Right lobe of liver (tissue), 6 donors: ENCODE data around the gene GBGT1. TPM values are rescaled to one million over a fixed set of nuclear protein-coding genes. Genes with fewer than 3 reads are reported as not detected.
A peak's percentile ranks its signal among the peaks of the same experiment; 100 is the strongest.

Source experiments
- ATAC-seq, 4 donors: fragments of 200-7000 bp; cut with Tn5 transposase; one replicate each; pipeline ENCODE4 v1.9.1; 2020; ENCODE audit warnings: mild to moderate bottlenecking in 4 of 4, moderate library complexity in 4 of 4
- DNase-seq, 3 donors: peaks; one replicate each; pipeline ENCODE4 v3.0.0-alpha.2; 2020
- H3K27ac ChIP-seq, 3 donors: fragments of 200-600 bp; one replicate each; pipeline ENCODE4 v1.8.0; 2022
- H3K27me3 ChIP-seq, 2 donors: fragments of 200-600 bp; one replicate each; pipeline ENCODE4 v1.8.0; 2022
- H3K36me3 ChIP-seq, 4 donors: fragments of 200-600 bp; sonication (generic) in 1 of 4; one replicate each; pipeline versions ENCODE4 v1.5.1 to v1.8.0; 2017 to 2022; ENCODE audit warnings: control low read depth in 1 of 4
- H3K4me1 ChIP-seq, 4 donors: fragments of 200-600 bp; sonication (generic) in 1 of 4; one replicate each; pipeline versions ENCODE4 v1.5.1 to v1.8.0; 2017 to 2022; ENCODE audit warnings: control low read depth in 1 of 4
- H3K4me3 ChIP-seq, 3 donors: fragments of 200-600 bp; one replicate each; pipeline ENCODE4 v1.8.0; 2022
- H3K9me3 ChIP-seq, 4 donors: fragments of 200-600 bp; sonication (generic) in 1 of 4; one replicate each; pipeline versions ENCODE4 v1.5.1 to v1.8.0; 2017 to 2022; ENCODE audit warnings: control low read depth in 1 of 4
- POLR2A ChIP-seq: fragments of 450-650 bp; IDR thresholded peaks from one replicate; pipeline ENCODE4 v1.6.1; 2017; ENCODE audit warnings: antibody characterized with exemption, mild to moderate bottlenecking
- WGBS: methylation state at CpG from one replicate; pipeline ENCODE4 v1.1.6; 2018; ENCODE audit warnings: low coverage, low lambda C conversion rate; ENCODE audit not compliant: insufficient coverage; ENCODE audit errors: missing lambda C conversion rate; 5-methylcytosine and 5-hydroxymethylcytosine counted together
- intact Hi-C, 2 donors: fragments of 100-400 bp; cut with DNase I; formaldehyde crosslinking; loops; one replicate each; pipeline versions ENCODE4 v1.11.2 to v1.14.1; 2022
- total RNA-seq, 6 experiments: library from RNA; depleted of rRNA in 2 of 6; stranded (reverse); fragments of >200 nt in 2 of 6; fragmentation: NEBNext Ultra II Directional in 3 of 6; extraction: Animal tissue kit (Norgen Biotek cat#: 25700) in 3 of 6; gene quantifications; one replicate each; pipeline versions ENCODE4 v1.1.0 to v1.2.4, GENCODE V29; 2016 to 2023
- TF ChIP-seq, protein P1 (sequence below), 4 donors: fragments of 200-600 bp in 3 of 4; fragments of 450-650 bp in 1 of 4; IDR thresholded peaks; one replicate each; pipeline versions ENCODE4 v1.5.1 to v1.8.0; 2016 to 2022; ENCODE audit warnings: antibody characterized with exemption in 4 of 4, mild to moderate bottlenecking in 2 of 4
- donor health status: DM: no; HTN: yes; CAD: no.
- donor health status: DM: no; HTN: no; CAD: no.
- donor health status: DM: no; HTN: no; CAD: no.
- donor health status: DM: no; HTN: yes; CAD: no.
- donor health status: DM: no; HTN: yes; CAD: no.

GBGT1 gene
- total RNA-seq, 6 experiments from 2014 or later = 0.68 to 3.7 (median 1.9) TPM

DNA sequence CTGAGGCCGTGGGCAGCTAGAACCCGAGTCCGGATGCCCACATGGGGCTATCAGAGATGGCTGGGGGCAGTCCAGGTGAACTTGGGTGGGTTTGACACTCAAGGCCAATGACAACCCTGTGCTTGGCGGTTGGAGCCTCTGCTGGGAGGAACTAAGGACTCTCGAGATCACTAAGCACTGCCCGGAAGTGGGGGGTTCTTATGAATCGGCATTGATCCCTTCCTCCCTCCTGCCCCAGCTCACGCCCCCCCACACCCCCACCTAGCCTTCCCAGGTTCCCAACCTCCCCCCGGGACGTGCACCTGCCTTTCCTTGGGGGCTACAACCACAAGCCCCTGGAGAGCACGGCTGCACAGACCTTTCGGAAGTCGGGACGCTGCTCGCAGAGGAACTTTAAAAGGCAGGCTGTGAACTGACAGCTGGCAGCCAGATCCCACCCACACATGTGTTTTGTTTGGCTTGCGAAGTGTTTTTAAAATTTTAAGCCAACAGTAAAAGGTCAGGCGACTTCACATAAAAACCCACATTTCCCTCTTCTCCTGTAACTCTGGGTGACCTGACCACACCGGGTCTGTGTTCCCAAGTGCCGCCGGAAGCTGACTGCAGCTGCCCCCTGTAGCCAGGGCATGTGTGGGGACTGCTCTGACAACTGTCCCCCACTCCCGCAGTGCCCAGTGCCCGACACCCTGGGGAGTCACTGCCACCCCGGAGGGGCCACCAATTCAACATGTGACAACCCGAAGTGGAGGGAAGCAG, 37.6 kb downstream of the GBGT1 start:
- Histone ChIP-seq H3K9me3 (no peaks in the 10 kb centered on the region), H3K27ac (peak overlapping the region; percentile 66 to 79 (median 68)), H3K27me3 (no peaks in the 10 kb centered on the region), H3K4me3 (peak overlapping the region in 2 of 3 donors; percentile 13 to 16), H3K4me1 (peaks cover 2 to 36% (median 17%) of the 10 kb centered on the region in 4 donors), H3K36me3 (no peaks in the 10 kb centered on the region)
- ATAC-seq = peak; percentile 15 to 40 (median 28)
- peak in 2 of 3 donors; percentile 63 to 69 for DNase-seq
- no peak for TF ChIP-seq POLR2A
- TF ChIP-seq, protein P1, sequence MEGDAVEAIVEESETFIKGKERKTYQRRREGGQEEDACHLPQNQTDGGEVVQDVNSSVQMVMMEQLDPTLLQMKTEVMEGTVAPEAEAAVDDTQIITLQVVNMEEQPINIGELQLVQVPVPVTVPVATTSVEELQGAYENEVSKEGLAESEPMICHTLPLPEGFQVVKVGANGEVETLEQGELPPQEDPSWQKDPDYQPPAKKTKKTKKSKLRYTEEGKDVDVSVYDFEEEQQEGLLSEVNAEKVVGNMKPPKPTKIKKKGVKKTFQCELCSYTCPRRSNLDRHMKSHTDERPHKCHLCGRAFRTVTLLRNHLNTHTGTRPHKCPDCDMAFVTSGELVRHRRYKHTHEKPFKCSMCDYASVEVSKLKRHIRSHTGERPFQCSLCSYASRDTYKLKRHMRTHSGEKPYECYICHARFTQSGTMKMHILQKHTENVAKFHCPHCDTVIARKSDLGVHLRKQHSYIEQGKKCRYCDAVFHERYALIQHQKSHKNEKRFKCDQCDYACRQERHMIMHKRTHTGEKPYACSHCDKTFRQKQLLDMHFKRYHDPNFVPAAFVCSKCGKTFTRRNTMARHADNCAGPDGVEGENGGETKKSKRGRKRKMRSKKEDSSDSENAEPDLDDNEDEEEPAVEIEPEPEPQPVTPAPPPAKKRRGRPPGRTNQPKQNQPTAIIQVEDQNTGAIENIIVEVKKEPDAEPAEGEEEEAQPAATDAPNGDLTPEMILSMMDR (IDR thresholded peaks at IDR 0.05) = no peak
- intact Hi-C loops = no loop called here
- 6% methylated on average over 17 of the region's 24 CpGs for WGBS

DNA sequence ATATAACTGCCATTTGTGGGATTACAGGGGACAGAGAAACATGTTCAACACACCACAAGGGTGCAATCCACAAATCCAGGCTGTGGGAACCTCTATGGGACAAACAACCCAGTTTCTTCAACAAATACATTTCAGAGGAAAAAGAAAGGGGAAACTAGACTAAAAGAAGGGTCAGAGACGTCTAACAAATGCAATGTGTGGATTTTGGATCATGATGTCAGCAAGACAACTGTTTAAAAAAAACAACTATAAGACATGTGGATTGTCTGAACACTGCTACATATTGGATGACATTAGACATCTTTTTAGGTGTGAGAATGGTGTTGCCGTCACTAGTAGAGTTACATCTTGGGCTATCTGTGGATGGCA, 38.8 kb downstream of the GBGT1 start:
- Histone ChIP-seq H3K27ac (no peak overlapping the region), H3K36me3 (no peaks in the 10 kb centered on the region), H3K4me3 (no peak overlapping the region), H3K9me3 (no peaks in the 10 kb centered on the region), H3K4me1 (peaks cover 2 to 43% (median 17%) of the 10 kb centered on the region in 4 donors), H3K27me3 (no peaks in the 10 kb centered on the region)
- ATAC-seq (no peak), DNase-seq (no peak)
- TF ChIP-seq, protein P1 (IDR thresholded peaks at IDR 0.05) = no peak
- TF ChIP-seq POLR2A = no peak
- intact Hi-C loops = no loop called here
- WGBS = 94% methylated on average over 2 of the region's 2 CpGs

DNA sequence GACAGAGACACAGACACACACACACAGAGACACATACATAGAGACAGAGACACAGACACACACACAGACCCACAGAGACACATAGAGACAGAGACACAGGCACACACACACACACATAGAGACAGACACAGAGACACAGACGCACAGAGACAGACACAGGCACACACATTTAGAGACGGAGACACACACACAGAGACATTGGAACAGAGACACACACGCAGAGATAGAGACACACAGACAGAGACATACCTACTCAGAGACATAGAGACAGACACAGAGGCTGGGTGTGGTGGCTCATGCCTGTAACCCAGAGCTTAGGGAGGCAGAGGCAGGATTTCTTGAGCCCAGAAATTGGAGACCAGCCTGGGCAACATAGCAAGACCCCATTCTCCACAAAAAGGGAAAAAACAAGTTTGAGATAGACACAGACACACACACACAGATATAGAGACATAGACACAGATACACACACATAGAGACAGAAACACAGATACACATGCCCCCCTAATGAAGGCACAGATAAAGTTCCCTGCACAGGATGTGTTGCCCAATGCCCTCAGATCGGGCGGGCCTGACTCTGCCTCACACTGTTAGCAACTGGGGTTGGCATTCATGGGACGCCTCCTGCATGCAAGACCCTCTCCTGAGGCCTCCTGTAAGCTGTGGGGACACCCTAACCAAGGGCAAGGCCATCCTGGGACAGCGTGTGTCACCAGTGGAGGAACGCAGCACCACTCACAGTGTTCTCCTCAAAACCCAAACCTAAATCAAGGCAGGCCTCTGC, 39.4 kb downstream of the GBGT1 start:
- no peaks in the 10 kb centered on the region for H3K27me3 ChIP-seq
- H3K4me3 ChIP-seq = no peak overlapping the region
- no peak for DNase-seq
- H3K9me3 ChIP-seq = no peaks in the 10 kb centered on the region
- peaks cover 2 to 46% (median 17%) of the 10 kb centered on the region in 4 donors for H3K4me1 ChIP-seq
- intact Hi-C loops = no loop called here
- TF ChIP-seq POLR2A = no peak
- TF ChIP-seq, protein P1 (IDR thresholded peaks at IDR 0.05) = no peak
- WGBS = 100% methylated on average over 2 of the region's 8 CpGs
- no peak for ATAC-seq
- H3K36me3 ChIP-seq = no peaks in the 10 kb centered on the region
- H3K27ac ChIP-seq = no peak overlapping the region

DNA sequence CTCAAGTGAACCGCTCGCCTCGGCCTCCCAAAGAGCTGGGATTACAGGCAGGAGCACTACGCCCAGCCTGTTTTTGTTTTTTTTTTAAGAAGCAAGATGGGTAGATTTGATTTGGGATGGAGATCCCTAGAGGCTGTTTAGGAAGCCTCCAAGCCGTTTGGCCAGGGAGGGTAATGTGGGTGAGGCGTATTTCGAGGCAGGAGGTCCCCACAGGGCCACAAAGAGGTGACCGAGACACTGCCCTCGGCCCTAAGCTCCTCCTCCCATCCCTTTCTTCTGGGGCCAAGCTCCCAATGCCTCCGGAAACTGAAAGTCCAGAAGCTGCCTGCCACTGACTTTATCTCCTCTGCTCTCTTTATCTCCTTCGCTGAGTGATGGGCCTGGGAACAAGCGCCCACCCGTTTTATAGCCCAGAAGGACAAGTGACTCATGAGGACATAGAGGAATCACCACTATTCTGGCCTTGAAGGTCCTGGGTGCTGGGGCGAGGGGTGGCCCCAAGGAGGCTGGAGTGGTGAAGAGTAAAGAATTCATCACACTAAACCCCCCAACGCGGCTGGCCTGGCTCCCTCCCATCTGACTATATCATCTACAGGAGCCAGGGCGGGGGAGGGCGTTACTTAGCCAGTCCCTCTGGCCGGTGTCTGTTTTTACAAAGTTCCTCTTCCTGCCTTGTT, 40.6 kb downstream of the GBGT1 start:
- Histone ChIP-seq H3K9me3 (no peaks in the 10 kb centered on the region), H3K36me3 (no peaks in the 10 kb centered on the region), H3K27ac (peak overlapping the region in 2 of 3 donors; percentile 12 to 43), H3K4me1 (peaks cover 2 to 44% (median 16%) of the 10 kb centered on the region in 4 donors), H3K4me3 (no peak overlapping the region), H3K27me3 (no peaks in the 10 kb centered on the region)
- DNase-seq = no peak
- no peak for ATAC-seq
- intact Hi-C loops = no loop called here
- TF ChIP-seq POLR2A = no peak
- TF ChIP-seq, protein P1 (IDR thresholded peaks at IDR 0.05) = no peak
- WGBS = 34% methylated on average over 15 of the region's 19 CpGs
